ENCODE data around the gene AMPD3. TPM values are rescaled to one million over a fixed set of nuclear protein-coding genes. Genes with fewer than 3 reads are reported as not detected.
A peak's percentile ranks its signal among the peaks of the same experiment; 100 is the strongest.

The AMPD3 gene
- total RNA-seq, 4 donors from 2014 or later = 1.2 to 6.4 (median 6.1) TPM; not detected in 1

DNA sequence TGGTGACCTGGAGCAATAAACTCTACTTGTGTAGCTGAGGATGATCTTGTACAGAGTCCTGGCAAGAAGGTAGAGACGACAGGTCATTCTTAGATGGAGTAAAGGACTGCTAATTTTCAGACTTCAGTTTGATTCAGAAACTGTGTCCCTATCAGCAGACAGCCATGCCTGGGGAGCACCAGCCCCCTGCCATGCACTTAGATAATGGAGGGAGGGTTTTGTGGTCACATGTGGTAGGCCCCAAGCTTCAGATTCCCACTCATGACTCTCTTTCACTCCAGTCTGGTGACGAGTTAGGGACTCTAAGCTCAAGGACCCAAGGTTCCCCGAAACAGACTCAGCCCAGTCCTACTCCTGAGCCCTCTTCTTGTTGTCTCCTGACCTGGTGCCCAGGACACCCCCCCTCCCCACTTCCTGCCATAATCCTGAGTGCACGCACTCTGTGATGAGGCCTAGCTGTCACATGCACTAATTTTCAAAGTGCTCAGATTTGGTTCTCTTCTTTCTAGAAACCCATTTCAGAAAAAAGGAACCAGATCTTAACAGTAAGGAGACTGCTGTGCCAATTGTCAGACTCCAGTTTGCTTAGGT lies 10.2 kb upstream of the AMPD3 start:
- intact Hi-C loops (cut with DNase I; ENCODE audit: low total_unique reads) = no loop called here
- Histone ChIP-seq H3K4me3 (no peak overlapping the region), H3K27me3 (no peaks in the 10 kb centered on the region), H3K27ac (no peak overlapping the region), H3K9me3 (no peaks in the 10 kb centered on the region), H3K36me3 (no peaks in the 10 kb centered on the region), H3K4me1 (no peaks in the 10 kb centered on the region)
- DNase-seq = no peak
- TF ChIP-seq POLR2A (IDR thresholded peaks at IDR 0.05) (no peak), CTCF (IDR thresholded peaks at IDR 0.05) (no peak)

DNA sequence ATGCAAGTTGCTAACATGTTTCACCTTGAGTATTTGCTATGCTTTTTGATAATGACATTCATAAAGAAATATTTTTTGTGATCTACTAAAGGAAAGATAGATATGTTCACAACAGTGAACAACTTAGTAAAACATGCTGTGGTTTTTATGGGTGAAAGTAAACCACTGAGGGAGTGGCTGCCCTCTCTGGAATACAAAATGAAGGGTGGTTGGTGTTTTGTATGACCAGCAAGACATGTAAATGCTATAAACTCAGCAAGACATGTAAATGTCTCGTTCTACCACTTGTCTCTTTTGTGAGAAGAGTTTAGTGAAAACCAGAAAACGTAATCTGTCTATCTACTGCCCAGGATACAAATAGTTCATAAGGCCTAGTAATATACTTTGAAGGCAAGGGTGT lies 7.6 kb upstream of the AMPD3 start:
- Histone ChIP-seq H3K36me3 (no peaks in the 10 kb centered on the region), H3K4me3 (no peak overlapping the region), H3K27ac (no peak overlapping the region), H3K27me3 (no peaks in the 10 kb centered on the region), H3K9me3 (no peaks in the 10 kb centered on the region), H3K4me1 (no peaks in the 10 kb centered on the region)
- DNase-seq = no peak
- no peak for TF ChIP-seq POLR2A (IDR thresholded peaks at IDR 0.05)
- TF ChIP-seq CTCF (IDR thresholded peaks at IDR 0.05) = no peak
- intact Hi-C loops (cut with DNase I; ENCODE audit: low total_unique reads) = no loop called here

GRCh38 chr11:10450462-10451425 lies 4.3 kb upstream of the AMPD3 start:
- Histone ChIP-seq H3K4me3 (peak overlapping the region; percentile 15 to 44), H3K27me3 (no peaks in the 10 kb centered on the region), H3K9me3 (no peaks in the 10 kb centered on the region), H3K27ac (peak overlapping the region; percentile 12 to 50), H3K36me3 (no peaks in the 10 kb centered on the region), H3K4me1 (no peaks in the 10 kb centered on the region)
- intact Hi-C loops (cut with DNase I; ENCODE audit: low total_unique reads) = no loop called here
- DNase-seq = peak in 1 of 2 donors; percentile 23
- no peak for TF ChIP-seq POLR2A (IDR thresholded peaks at IDR 0.05)
- peak in 3 of 4 experiments; percentile 6 to 41 (median 38) for TF ChIP-seq CTCF (IDR thresholded peaks at IDR 0.05)

GRCh38 chr11:10451426-10452116 lies 3.5 kb upstream of the AMPD3 start:
- Histone ChIP-seq H3K4me3 (no peak overlapping the region), H3K27me3 (no peaks in the 10 kb centered on the region), H3K4me1 (no peaks in the 10 kb centered on the region), H3K36me3 (no peaks in the 10 kb centered on the region), H3K9me3 (no peaks in the 10 kb centered on the region), H3K27ac (peak overlapping the region in 1 of 2 donors; percentile 50)
- intact Hi-C loops (cut with DNase I; ENCODE audit: low total_unique reads) = no loop called here
- DNase-seq = no peak
- no peak for TF ChIP-seq CTCF (IDR thresholded peaks at IDR 0.05)
- TF ChIP-seq POLR2A (IDR thresholded peaks at IDR 0.05) = no peak

All from uterus (tissue), 4 donors.